ENCODE measurements around the gene SHH.

SHH gene

GRCh38 chr7:155762036-155762435, 50.2 kb downstream of the SHH start:
- no peak for DNase-seq

- DNase-seq: no peak
Observed at GRCh38 chr7:155761162-155761561, 51.1 kb downstream of the SHH start.

- no peak for DNase-seq
Observed at GRCh38 chr7:155759740-155760430, 52.4 kb downstream of the SHH start.

- DNase-seq: no peak
Observed at GRCh38 chr7:155758348-155758747, 53.9 kb downstream of the SHH start.

GRCh38 chr7:155756322-155756721, 55.9 kb downstream of the SHH start:
- no peak for DNase-seq

- no peak for DNase-seq
Observed at GRCh38 chr7:155755026-155755425, 57.2 kb downstream of the SHH start.

GRCh38 chr7:155754165-155754564, 58.1 kb downstream of the SHH start:
- no peak for DNase-seq

- DNase-seq: no peak
Observed at GRCh38 chr7:155753446-155753965, 58.8 kb downstream of the SHH start.

- DNase-seq: no peak
Observed at GRCh38 chr7:155752756-155753445, 59.4 kb downstream of the SHH start.

GRCh38 chr7:155751409-155751808, 60.9 kb downstream of the SHH start:
- DNase-seq: no peak

GRCh38 chr7:155750255-155751125, 61.8 kb downstream of the SHH start:
- no peak for DNase-seq
